CD4-positive, alpha-beta memory T cell (primary cell): ENCODE results near the gene TRAF3. TPM values are rescaled to one million over a fixed set of nuclear protein-coding genes. Genes with fewer than 3 reads are reported as not detected.
A peak's percentile ranks its signal among the peaks of the same experiment; 100 is the strongest.
"Not testable (repeated sequence)": the region's sequence is repeated elsewhere in the genome, so short reads cannot be mapped to it uniquely, and the experiment has no call there.

Experiments
- CTCF ChIA-PET: fragments of 350-600 bp; sonication (Branson Sonifier 250); formaldehyde crosslinking; loops from one replicate; lab custom pipeline; 2021; ENCODE audit warnings: inconsistent platforms; ENCODE audit not compliant: partially characterized antibody; lab: Charles Lee
- POLR2A ChIA-PET: fragments of 350-600 bp; sonication (Branson Sonifier 250); formaldehyde crosslinking; loops from one replicate; lab custom pipeline; 2021; ENCODE audit not compliant: partially characterized antibody; lab: Charles Lee
- DNase-seq, 5 donors: peaks; one replicate each; pipeline versions ENCODE4 v3.0.0 to v3.0.0-alpha.2; 2020 to 2022; ENCODE audit warnings: mixed read lengths in 1 of 5
- H3K27ac ChIP-seq: one replicate; pipeline ENCODE4 v1.7.0; 2013; ENCODE audit warnings: low read depth, low read length
- H3K27me3 ChIP-seq: 2 replicates; pipeline ENCODE4 v1.7.0; 2013; ENCODE audit warnings: mild to moderate bottlenecking, low read length, moderate library complexity; ENCODE audit not compliant: insufficient read depth
- H3K36me3 ChIP-seq: 2 replicates; pipeline ENCODE4 v1.7.0; 2013; ENCODE audit warnings: mild to moderate bottlenecking, low read length, moderate library complexity; ENCODE audit not compliant: insufficient read depth
- H3K4me1 ChIP-seq: 2 replicates; pipeline ENCODE4 v1.7.0; 2013; ENCODE audit warnings: mild to moderate bottlenecking, low read length, moderate library complexity; ENCODE audit not compliant: insufficient read depth
- H3K4me3 ChIP-seq, 2 donors: one replicate each; pipeline ENCODE4 v1.7.0; 2013; ENCODE audit warnings: low read length in 2 of 2, mild to moderate bottlenecking in 1 of 2
- H3K9me3 ChIP-seq, 2 donors: one replicate each; pipeline ENCODE4 v1.7.0; 2013; ENCODE audit warnings: low read length in 2 of 2, control low read depth in 1 of 2; ENCODE audit not compliant: control insufficient read depth in 1 of 2
- H3K27ac Mint-ChIP-seq, 7 donors: one replicate each; pipeline ENCODE4 v1.8.0; 2020 to 2021; ENCODE audit warnings: mixed read lengths in 7 of 7, mild to moderate bottlenecking in 6 of 7, inconsistent platforms in 3 of 7, moderate library complexity in 3 of 7
- H3K27me3 Mint-ChIP-seq, 2 donors: one replicate each; pipeline ENCODE4 v1.8.0; 2020 to 2021; ENCODE audit warnings: mixed read lengths in 2 of 2
- H3K36me3 Mint-ChIP-seq, 2 donors: one replicate each; pipeline ENCODE4 v1.8.0; 2020 to 2021; ENCODE audit warnings: mixed read lengths in 2 of 2, inconsistent platforms in 1 of 2, mild to moderate bottlenecking in 1 of 2
- H3K4me1 Mint-ChIP-seq, 4 donors: one replicate each; pipeline ENCODE4 v1.8.0; 2020 to 2021; ENCODE audit warnings: mixed read lengths in 4 of 4, mild to moderate bottlenecking in 1 of 4
- H3K4me3 Mint-ChIP-seq, 8 donors: one replicate each; pipeline ENCODE4 v1.8.0; 2020 to 2021; ENCODE audit warnings: mixed read lengths in 8 of 8, mild to moderate bottlenecking in 7 of 8, moderate library complexity in 6 of 8, inconsistent platforms in 3 of 8
- H3K9me3 Mint-ChIP-seq, 8 donors: one replicate each; pipeline ENCODE4 v1.8.0; 2020 to 2021; ENCODE audit warnings: mixed read lengths in 8 of 8, mild to moderate bottlenecking in 5 of 8, inconsistent platforms in 3 of 8, moderate library complexity in 1 of 8
- intact Hi-C: fragments of 100-400 bp; cut with micrococcal nuclease; formaldehyde crosslinking; loops from one replicate; pipeline ENCODE4 v1.15.1; 2023
- polyA plus RNA-seq, 2 donors: library from polyadenylated mRNA; unstranded; fragments of 300-500 nt; fragmentation: Illumina TruSeq; gene quantifications; one replicate each; pipeline ENCODE4 v1.2.3, GENCODE V29; 2021
- total RNA-seq, 2 experiments: library from RNA; stranded (reverse); gene quantifications; one replicate each; pipeline ENCODE4 v1.2.3, GENCODE V29; 2021

Gene TRAF3
- total and polyA plus RNA-seq, 4 experiments from 2014 or later: 14.9 to 44.8 (median 32.2) TPM

- H3K27ac ChIP-seq: no peak overlapping the region
- H3K4me3 Mint-ChIP-seq: no peak overlapping the region
- peak overlapping the region in 2 of 7 donors; percentile 18 to 70 for H3K27ac Mint-ChIP-seq
- H3K9me3 Mint-ChIP-seq: peaks cover 0 to 29% (median 15%) of the 10 kb centered on the region in 8 donors
- no peaks in the 10 kb centered on the region for H3K36me3 ChIP-seq
- H3K4me1 Mint-ChIP-seq: peaks cover 3 to 17% (median 13%) of the 10 kb centered on the region in 4 donors
- peaks cover 0 to 7% of the 10 kb centered on the region in 2 donors for H3K9me3 ChIP-seq
- CTCF ChIA-PET: no interaction called here
- H3K27me3 Mint-ChIP-seq: no peaks in the 10 kb centered on the region
- intact Hi-C loops: no loop called here
- no peak for DNase-seq
- no peak overlapping the region for H3K4me3 ChIP-seq
- peaks cover 54 to 62% of the 10 kb centered on the region in 2 donors for H3K36me3 Mint-ChIP-seq
- POLR2A ChIA-PET: no interaction called here
- H3K27me3 ChIP-seq: no peaks in the 10 kb centered on the region
- H3K4me1 ChIP-seq: no peaks in the 10 kb centered on the region
Measured at GRCh38 chr14:102859911-102860310, 82.7 kb downstream of the TRAF3 start.

- Histone ChIP-seq H3K4me1 (no peaks in the 10 kb centered on the region), H3K27ac (no peak overlapping the region), H3K4me3 (no peak overlapping the region), H3K36me3 (no peaks in the 10 kb centered on the region), H3K27me3 (no peaks in the 10 kb centered on the region), H3K9me3 (peaks cover 0 to 7% of the 10 kb centered on the region in 2 donors)
- Mint-ChIP-seq H3K27ac (peak overlapping the region in 2 of 7 donors; percentile 7 to 87), H3K36me3 (peaks cover 57 to 59% of the 10 kb centered on the region in 2 donors), H3K4me1 (peaks cover 0 to 11% (median 4%) of the 10 kb centered on the region in 4 donors), H3K4me3 (no peak overlapping the region), H3K27me3 (no peaks in the 10 kb centered on the region), H3K9me3 (peaks cover 0 to 29% (median 16%) of the 10 kb centered on the region in 8 donors)
- intact Hi-C loops: no loop called here
- POLR2A ChIA-PET: interaction anchor here (1.2 kb wide), 1 partner anchor 11 kb away, joined by 3 read pairs; no protein-coding TSS in a partner anchor
- CTCF ChIA-PET: no interaction called here
- no peak for DNase-seq
Measured at GRCh38 chr14:102862154-102862773, 85.0 kb downstream of the TRAF3 start.

- Histone ChIP-seq H3K27ac (no peak overlapping the region), H3K4me1 (no peaks in the 10 kb centered on the region), H3K4me3 (no peak overlapping the region), H3K9me3 (peaks cover 0 to 7% of the 10 kb centered on the region in 2 donors), H3K36me3 (no peaks in the 10 kb centered on the region), H3K27me3 (no peaks in the 10 kb centered on the region)
- H3K27me3 Mint-ChIP-seq: no peaks in the 10 kb centered on the region
- peak overlapping the region in 1 of 7 donors; percentile 25 for H3K27ac Mint-ChIP-seq
- H3K4me1 Mint-ChIP-seq: peaks cover 0 to 13% (median 3%) of the 10 kb centered on the region in 4 donors
- peaks cover 0 to 29% (median 16%) of the 10 kb centered on the region in 8 donors for H3K9me3 Mint-ChIP-seq
- H3K36me3 Mint-ChIP-seq: peaks cover 56 to 57% of the 10 kb centered on the region in 2 donors
- intact Hi-C loops: no loop called here
- H3K4me3 Mint-ChIP-seq: no peak overlapping the region
- DNase-seq: no peak
- CTCF ChIA-PET: no interaction called here
- POLR2A ChIA-PET: no interaction called here
Measured at GRCh38 chr14:102863381-102863780, 86.1 kb downstream of the TRAF3 start.

- Mint-ChIP-seq H3K36me3 (peaks cover 41 to 54% of the 10 kb centered on the region in 2 donors), H3K9me3 (peaks cover 0 to 20% (median 13%) of the 10 kb centered on the region in 8 donors)
- H3K27me3 Mint-ChIP-seq, H3K9me3 ChIP-seq, CTCF ChIA-PET, H3K27ac Mint-ChIP-seq, DNase-seq, intact Hi-C loops, H3K27me3 ChIP-seq, POLR2A ChIA-PET, H3K4me3 Mint-ChIP-seq, H3K27ac ChIP-seq, H3K4me3 ChIP-seq, H3K4me1 ChIP-seq, H3K36me3 ChIP-seq, H3K4me1 Mint-ChIP-seq: not testable (repeated sequence)
Measured at GRCh38 chr14:102865916-102866315, 88.7 kb downstream of the TRAF3 start.

GRCh38 chr14:102866982-102867761 is 89.9 kb downstream of the TRAF3 start:
- peaks cover 43 to 54% of the 10 kb centered on the region in 2 donors for H3K36me3 Mint-ChIP-seq
- H3K9me3 Mint-ChIP-seq: peaks cover 0 to 9% (median 5%) of the 10 kb centered on the region in 8 donors
- no peaks in the 10 kb centered on the region for H3K9me3 ChIP-seq
- intact Hi-C loops: no loop called here
- H3K4me3 Mint-ChIP-seq: no peak overlapping the region
- no peak for DNase-seq
- peak overlapping the region in 3 of 7 donors; percentile 15 to 50 (median 19) for H3K27ac Mint-ChIP-seq
- peaks cover 14% of the 10 kb centered on the region for H3K4me1 ChIP-seq
- ChIA-PET CTCF (interaction anchor here (1.0 kb wide), 1 partner anchor 174 kb away, joined by 3 read pairs; no protein-coding TSS in a partner anchor), POLR2A (no interaction called here)
- peaks cover 4 to 15% (median 12%) of the 10 kb centered on the region in 4 donors for H3K4me1 Mint-ChIP-seq
- no peak overlapping the region for H3K4me3 ChIP-seq
- H3K27me3 Mint-ChIP-seq: no peaks in the 10 kb centered on the region
- H3K36me3 ChIP-seq: peaks cover 12% of the 10 kb centered on the region
- H3K27ac ChIP-seq: no peak overlapping the region
- no peaks in the 10 kb centered on the region for H3K27me3 ChIP-seq

- Mint-ChIP-seq H3K27ac (peak overlapping the region in 2 of 7 donors; percentile 25 to 42), H3K4me3 (no peak overlapping the region), H3K9me3 (peaks cover 0 to 2% (median 0%) of the 10 kb centered on the region in 8 donors), H3K36me3 (peaks cover 38 to 55% of the 10 kb centered on the region in 2 donors), H3K27me3 (no peaks in the 10 kb centered on the region), H3K4me1 (peaks cover 4 to 17% (median 11%) of the 10 kb centered on the region in 4 donors)
- ChIA-PET CTCF (interaction anchor here (1.0 kb wide), 1 partner anchor 175 kb away, joined by 3 read pairs; no protein-coding TSS in a partner anchor), POLR2A (no interaction called here)
- intact Hi-C loops: no loop called here
- Histone ChIP-seq H3K4me1 (peaks cover 14% of the 10 kb centered on the region), H3K9me3 (no peaks in the 10 kb centered on the region), H3K27me3 (no peaks in the 10 kb centered on the region), H3K4me3 (no peak overlapping the region), H3K36me3 (peaks cover 18% of the 10 kb centered on the region), H3K27ac (no peak overlapping the region)
- no peak for DNase-seq
Measured at GRCh38 chr14:102867826-102868580, 90.8 kb downstream of the TRAF3 start.
